Spleen (tissue), 11 donors: Measurements from ENCODE around the gene TCIRG1. TPM values are rescaled to one million over a fixed set of nuclear protein-coding genes. Genes with fewer than 3 reads are reported as not detected.

ENCODE experiments used
- DNase-seq: peaks from one replicate; pipeline ENCODE4 v3.0.0-alpha.2; 2020
- H3K27ac ChIP-seq, 8 donors: fragments of 200-600 bp; sonication (generic) in 7 of 8; 1 replicate in 4 of 8; 2 replicates in 4 of 8; pipeline versions ENCODE4 v1.5.0 to v1.8.0; 2016 to 2021; ENCODE audit warnings: inconsistent platforms in 4 of 8, mild to moderate bottlenecking in 4 of 8, moderate library complexity in 1 of 8
- H3K27me3 ChIP-seq, 7 donors: fragments of 200-600 bp; sonication (generic) in 6 of 7; replicated peaks in 1 of 7; 1 replicate in 4 of 7; 2 replicates in 3 of 7; pipeline versions ENCODE4 v1.5.0 to v1.8.0; 2016 to 2021; ENCODE audit warnings: inconsistent platforms in 3 of 7, mild to moderate bottlenecking in 1 of 7
- H3K36me3 ChIP-seq, 6 donors: fragments of 200-600 bp; sonication (generic) in 5 of 6; 1 replicate in 4 of 6; 2 replicates in 2 of 6; pipeline versions ENCODE4 v1.5.0 to v1.8.0; 2016 to 2021; ENCODE audit warnings: inconsistent platforms in 2 of 6
- H3K4me1 ChIP-seq, 6 donors: fragments of 200-600 bp; sonication (generic) in 5 of 6; 1 replicate in 3 of 6; 2 replicates in 3 of 6; pipeline versions ENCODE4 v1.5.0 to v1.8.0; 2016 to 2021; ENCODE audit warnings: inconsistent platforms in 3 of 6
- H3K4me3 ChIP-seq, 8 donors: fragments of 200-600 bp; sonication (generic) in 7 of 8; 1 replicate in 4 of 8; 2 replicates in 4 of 8; pipeline versions ENCODE4 v1.5.0 to v1.8.0; 2016 to 2021; ENCODE audit warnings: inconsistent platforms in 4 of 8, mild to moderate bottlenecking in 4 of 8, moderate library complexity in 2 of 8
- H3K9me3 ChIP-seq, 8 donors: fragments of 200-600 bp; sonication (generic) in 7 of 8; 1 replicate in 4 of 8; 2 replicates in 4 of 8; pipeline versions ENCODE4 v1.5.0 to v1.8.0; 2016 to 2021; ENCODE audit warnings: inconsistent platforms in 4 of 8
- POLR2A ChIP-seq, 3 donors: fragments of 450-650 bp; IDR thresholded peaks; one replicate each; pipeline ENCODE4 v1.5.1; 2017; ENCODE audit warnings: antibody characterized with exemption in 3 of 3, mild to moderate bottlenecking in 1 of 3
- POLR2AphosphoS5 ChIP-seq, 3 donors: sonication (generic); formaldehyde crosslinking; IDR thresholded peaks; one replicate each; pipeline ENCODE4 v1.5.1; 2017; ENCODE audit warnings: antibody characterized with exemption in 3 of 3
- WGBS, 5 donors: extraction: QIAGEN DNeasy Blood & Tissue Kit in 3 of 5; methylation state at CpG; one replicate each; pipeline versions ENCODE4 v1.1.5 to v1.1.7; 2013 to 2018; 5-methylcytosine and 5-hydroxymethylcytosine counted together
- intact Hi-C: fragments of 100-400 bp; cut with DNase I; formaldehyde crosslinking; loops from one replicate; pipeline ENCODE4 v1.15.0; 2023; ENCODE audit warnings: low total_unique reads
- polyA plus RNA-seq, 3 donors: library from polyadenylated mRNA; stranded (reverse); fragments of 200-250 nt; gene quantifications; one replicate each; pipeline ENCODE4 v1.2.1, GENCODE V29; 2013
- total RNA-seq, 7 donors: library from RNA; depleted of rRNA in 3 of 7; stranded (reverse); fragments of >200 nt in 3 of 7; fragmentation: NEBNext Ultra II Directional in 4 of 7; extraction: Animal tissue kit (Norgen Biotek cat#: 25700) in 4 of 7; gene quantifications; one replicate each; pipeline versions ENCODE4 v1.1.0 to v1.2.1, GENCODE V29; 2016 to 2021
- TF ChIP-seq, protein P1 (sequence below), 11 experiments: fragments of 200-600 bp in 7 of 11; fragments of 450-650 bp in 4 of 11; sonication (generic) in 4 of 11; IDR thresholded peaks in 8 of 11; conservative IDR thresholded peaks in 3 of 11; 1 replicate in 7 of 11; 2 replicates in 4 of 11; pipeline versions ENCODE4 v1.4.0 to v1.8.0; 2016 to 2021; ENCODE audit warnings: antibody characterized with exemption in 11 of 11, inconsistent platforms in 4 of 11, mild to moderate bottlenecking in 1 of 11
- donor health status: healthy with polysubstance abuse.
- donor health status: DM: no; HTN: no; CAD: no; lungs with moderate emphysema.
- donor health status: DM: no; HTN: no; CAD: no.
- donor health status: Bipolar disorder and iron deficiency.
- donor health status: healthy.
- donor health status: DM: no; HTN: no; CAD: no.
- donor health status: DM: yes; HTN: yes; CAD: no.

Gene TCIRG1
- total and polyA plus RNA-seq, 10 donors: 199 to 707 (median 377) TPM

DNA sequence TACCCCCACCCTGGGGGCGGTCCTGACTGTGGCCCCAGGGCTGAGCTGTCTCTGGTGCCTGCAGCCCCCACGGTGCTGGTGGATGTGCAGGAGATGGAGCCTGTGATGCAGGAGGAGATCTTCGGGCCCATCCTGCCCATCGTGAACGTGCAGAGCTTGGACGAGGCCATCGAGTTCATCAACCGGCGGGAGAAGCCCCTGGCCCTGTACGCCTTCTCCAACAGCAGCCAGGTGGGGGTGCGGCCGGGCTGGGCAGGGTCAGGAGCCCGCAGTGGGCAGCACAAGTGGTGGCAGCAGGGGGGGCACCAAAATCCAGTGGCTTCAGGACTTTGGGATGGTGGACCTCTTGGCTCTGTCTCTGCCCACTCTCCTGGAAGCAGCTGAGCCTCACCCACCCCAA, 16.3 kb upstream of the TCIRG1 start:
- Histone ChIP-seq H3K9me3 (peaks cover 0 to 11% (median 0%) of the 10 kb centered on the region in 8 donors), H3K4me1 (peaks cover 0 to 12% (median 5%) of the 10 kb centered on the region in 6 donors), H3K27ac (no peak overlapping the region), H3K27me3 (no peaks in the 10 kb centered on the region), H3K4me3 (no peak overlapping the region), H3K36me3 (peaks cover 0 to 100% (median 20%) of the 10 kb centered on the region in 6 donors)
- no peak for TF ChIP-seq POLR2AphosphoS5 (IDR thresholded peaks at IDR 0.05)
- TF ChIP-seq POLR2A (IDR thresholded peaks at IDR 0.05): no peak
- TF ChIP-seq, protein P1, sequence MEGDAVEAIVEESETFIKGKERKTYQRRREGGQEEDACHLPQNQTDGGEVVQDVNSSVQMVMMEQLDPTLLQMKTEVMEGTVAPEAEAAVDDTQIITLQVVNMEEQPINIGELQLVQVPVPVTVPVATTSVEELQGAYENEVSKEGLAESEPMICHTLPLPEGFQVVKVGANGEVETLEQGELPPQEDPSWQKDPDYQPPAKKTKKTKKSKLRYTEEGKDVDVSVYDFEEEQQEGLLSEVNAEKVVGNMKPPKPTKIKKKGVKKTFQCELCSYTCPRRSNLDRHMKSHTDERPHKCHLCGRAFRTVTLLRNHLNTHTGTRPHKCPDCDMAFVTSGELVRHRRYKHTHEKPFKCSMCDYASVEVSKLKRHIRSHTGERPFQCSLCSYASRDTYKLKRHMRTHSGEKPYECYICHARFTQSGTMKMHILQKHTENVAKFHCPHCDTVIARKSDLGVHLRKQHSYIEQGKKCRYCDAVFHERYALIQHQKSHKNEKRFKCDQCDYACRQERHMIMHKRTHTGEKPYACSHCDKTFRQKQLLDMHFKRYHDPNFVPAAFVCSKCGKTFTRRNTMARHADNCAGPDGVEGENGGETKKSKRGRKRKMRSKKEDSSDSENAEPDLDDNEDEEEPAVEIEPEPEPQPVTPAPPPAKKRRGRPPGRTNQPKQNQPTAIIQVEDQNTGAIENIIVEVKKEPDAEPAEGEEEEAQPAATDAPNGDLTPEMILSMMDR (IDR thresholded peaks at IDR 0.05 in 8 of 11, conservative IDR thresholded peaks at IDR 0.05 in 3 of 11): no peak
- no peak for DNase-seq
- intact Hi-C loops: no loop called here
- 88 to 95% (median 91%) methylated on average over 12 to 13 of the region's 13 CpGs for WGBS, 5 donors

DNA sequence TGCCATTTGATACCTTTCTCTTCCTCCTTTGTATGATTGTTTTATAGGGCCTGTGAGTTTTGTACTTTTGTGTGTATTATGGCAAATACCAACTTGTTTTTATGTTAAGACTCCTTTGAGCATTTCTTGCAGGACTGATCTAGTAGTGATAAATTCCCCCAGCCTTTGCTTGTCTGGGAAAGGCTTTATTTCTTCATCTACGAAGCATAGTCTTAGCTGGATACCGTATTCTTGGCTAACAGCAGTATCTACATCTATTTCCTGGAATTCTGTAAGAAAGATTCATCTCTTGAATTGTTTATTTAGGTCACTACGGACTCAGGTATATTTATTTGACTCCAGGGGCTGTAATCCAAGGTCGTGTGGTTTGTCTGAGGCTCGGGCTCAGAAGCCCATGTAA, 14.3 kb upstream of the TCIRG1 start:
- Histone ChIP-seq H3K27me3 (no peaks in the 10 kb centered on the region), H3K4me1 (peaks cover 0 to 17% (median 5%) of the 10 kb centered on the region in 6 donors), H3K4me3 (no peak overlapping the region), H3K27ac (no peak overlapping the region), H3K9me3 (peaks cover 0 to 11% (median 0%) of the 10 kb centered on the region in 8 donors), H3K36me3 (peaks cover 0 to 89% (median 20%) of the 10 kb centered on the region in 6 donors)
- 88 to 93% (median 93%) methylated on average over 5 of the region's 5 CpGs for WGBS, 5 donors
- TF ChIP-seq, protein P1 (IDR thresholded peaks at IDR 0.05 in 8 of 11, conservative IDR thresholded peaks at IDR 0.05 in 3 of 11): no peak
- TF ChIP-seq POLR2AphosphoS5 (IDR thresholded peaks at IDR 0.05) (no peak), POLR2A (IDR thresholded peaks at IDR 0.05) (no peak)
- intact Hi-C loops: no loop called here
- no peak for DNase-seq

DNA sequence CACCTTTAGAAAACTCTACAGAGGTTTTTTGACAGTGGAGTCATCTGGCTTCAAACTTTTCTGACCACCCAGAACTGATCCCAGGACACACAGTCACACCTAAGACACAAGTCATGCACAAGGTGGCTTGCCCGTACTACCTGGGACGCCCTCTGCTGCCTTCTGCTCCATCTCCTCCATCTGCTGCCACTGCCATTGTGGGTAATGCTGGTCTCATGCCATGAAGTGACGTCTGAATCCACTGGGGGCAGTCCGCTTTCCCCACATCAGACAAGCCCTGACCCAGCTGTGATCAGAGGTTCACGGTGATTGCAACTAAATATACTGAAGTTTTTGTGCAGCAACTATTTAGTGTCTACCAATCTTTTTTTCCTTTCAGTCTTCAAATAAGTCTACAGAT, 13.8 kb upstream of the TCIRG1 start:
- H3K4me3 ChIP-seq: no peak overlapping the region
- H3K9me3 ChIP-seq: peaks cover 0 to 11% (median 0%) of the 10 kb centered on the region in 8 donors
- H3K27ac ChIP-seq: no peak overlapping the region
- H3K27me3 ChIP-seq: no peaks in the 10 kb centered on the region
- intact Hi-C loops: no loop called here
- TF ChIP-seq POLR2AphosphoS5 (IDR thresholded peaks at IDR 0.05): no peak
- TF ChIP-seq, protein P1 (IDR thresholded peaks at IDR 0.05 in 8 of 11, conservative IDR thresholded peaks at IDR 0.05 in 3 of 11): no peak
- TF ChIP-seq POLR2A (IDR thresholded peaks at IDR 0.05): no peak
- H3K36me3 ChIP-seq: peaks cover 0 to 83% (median 20%) of the 10 kb centered on the region in 6 donors
- DNase-seq: no peak
- H3K4me1 ChIP-seq: peaks cover 0 to 22% (median 10%) of the 10 kb centered on the region in 6 donors
- 64 to 76% (median 73%) methylated on average over 5 of the region's 5 CpGs for WGBS, 5 donors

DNA sequence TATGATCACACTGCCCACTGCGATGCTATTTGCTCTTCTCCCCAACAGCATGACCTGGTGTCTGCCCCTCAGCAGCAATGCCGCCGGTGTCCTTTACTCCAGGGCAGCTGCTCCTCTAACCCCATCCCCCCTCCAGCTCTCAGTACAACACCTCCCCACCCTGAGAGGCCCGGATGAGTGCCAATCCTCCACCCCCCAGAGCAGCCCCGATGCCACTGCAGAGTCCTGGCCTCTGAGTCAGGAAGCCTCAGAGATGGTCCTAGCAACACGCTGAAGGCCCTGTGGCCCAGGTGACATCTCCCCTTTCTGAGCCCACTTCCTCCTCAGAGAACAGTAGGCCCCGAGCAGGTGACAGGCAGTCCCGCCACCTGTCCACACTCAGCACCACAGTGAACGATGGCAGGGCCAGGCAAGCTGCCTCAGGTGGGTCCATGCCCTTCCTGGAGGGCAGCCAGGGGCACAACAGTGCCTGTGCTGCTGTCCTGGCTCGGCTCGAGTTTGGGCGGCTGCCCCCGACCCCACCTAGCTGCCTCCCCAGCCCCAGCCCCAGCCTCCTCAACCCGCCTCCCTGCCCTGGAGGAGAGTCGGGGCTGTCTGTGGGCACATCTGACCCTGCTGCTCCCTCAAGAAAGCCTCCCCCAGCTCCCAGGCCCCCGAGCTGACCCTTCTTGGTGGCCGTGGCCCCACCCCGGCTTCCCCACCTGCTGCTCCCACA, 12.3 kb upstream of the TCIRG1 start:
- 83 to 95% (median 85%) methylated on average over 9 to 18 of the region's 18 CpGs for WGBS, 5 donors
- no peaks in the 10 kb centered on the region for H3K27me3 ChIP-seq
- H3K9me3 ChIP-seq: peaks cover 0 to 11% (median 0%) of the 10 kb centered on the region in 8 donors
- H3K36me3 ChIP-seq: peaks cover 0 to 68% (median 18%) of the 10 kb centered on the region in 6 donors
- no peak overlapping the region for H3K4me3 ChIP-seq
- DNase-seq: no peak
- TF ChIP-seq POLR2AphosphoS5 (IDR thresholded peaks at IDR 0.05): peak in 1 of 3 donors; percentile 25
- TF ChIP-seq, protein P1 (IDR thresholded peaks at IDR 0.05 in 8 of 11, conservative IDR thresholded peaks at IDR 0.05 in 3 of 11): no peak
- H3K4me1 ChIP-seq: peaks cover 3 to 33% (median 18%) of the 10 kb centered on the region in 6 donors
- intact Hi-C loops: no loop called here
- peak overlapping the region in 1 of 8 donors; percentile 4 for H3K27ac ChIP-seq
